ENCODE measurements around the gene PTPRJ.
"Not testable (repeated sequence)": the region's sequence is repeated elsewhere in the genome, so short reads cannot be mapped to it uniquely, and the experiment has no call there.

The PTPRJ gene

GRCh38 chr11:48019217-48019584 lies 38.8 kb downstream of the PTPRJ start:
- no peak for DNase-seq

- DNase-seq: no peak
These were observed 39.2 kb downstream of the PTPRJ start for GRCh38 chr11:48019595-48019994.

GRCh38 chr11:48020092-48020755 lies 39.9 kb downstream of the PTPRJ start:
- DNase-seq: peak; percentile 73

- DNase-seq: not testable (repeated sequence)
These were observed 41.0 kb downstream of the PTPRJ start for GRCh38 chr11:48021201-48021820.

- DNase-seq: no peak
These were observed 42.1 kb downstream of the PTPRJ start for GRCh38 chr11:48022445-48022844.

- not testable (repeated sequence) for DNase-seq
These were observed 43.2 kb downstream of the PTPRJ start for GRCh38 chr11:48023608-48024007.

GRCh38 chr11:48024635-48025071 lies 44.3 kb downstream of the PTPRJ start:
- no peak for DNase-seq

GRCh38 chr11:48025293-48025983 lies 45.1 kb downstream of the PTPRJ start:
- no peak for DNase-seq

- DNase-seq: no peak
These were observed 45.6 kb downstream of the PTPRJ start for GRCh38 chr11:48025984-48026340.

GRCh38 chr11:48028914-48029680 lies 48.7 kb downstream of the PTPRJ start:
- no peak for DNase-seq

- DNase-seq: no peak
These were observed 49.4 kb downstream of the PTPRJ start for GRCh38 chr11:48029681-48030290.

GRCh38 chr11:48031602-48032001 lies 51.2 kb downstream of the PTPRJ start:
- no peak for DNase-seq

GRCh38 chr11:48032721-48033120 lies 52.4 kb downstream of the PTPRJ start:
- no peak for DNase-seq

GRCh38 chr11:48033918-48034341 lies 53.6 kb downstream of the PTPRJ start:
- no peak for DNase-seq

GRCh38 chr11:48034926-48035871 lies 54.8 kb downstream of the PTPRJ start:
- DNase-seq: no peak

GRCh38 chr11:48036011-48036410 lies 55.7 kb downstream of the PTPRJ start:
- DNase-seq: no peak

- no peak for DNase-seq
These were observed 56.1 kb downstream of the PTPRJ start for GRCh38 chr11:48036466-48036865.

- DNase-seq: no peak
These were observed 57.5 kb downstream of the PTPRJ start for GRCh38 chr11:48037709-48038468.

GRCh38 chr11:48040830-48041444 lies 60.6 kb downstream of the PTPRJ start:
- no peak for DNase-seq

- DNase-seq: no peak
These were observed 61.7 kb downstream of the PTPRJ start for GRCh38 chr11:48041877-48042695.

All from CD4-positive, alpha-beta T cell treated with Interferon gamma for 1 hour (primary cell).